Uterus (tissue), 4 donors: Measurements from ENCODE around the gene B3GNT7. TPM values are rescaled to one million over a fixed set of nuclear protein-coding genes. Genes with fewer than 3 reads are reported as not detected.

Source experiments
- DNase-seq, 2 donors: peaks; one replicate each; pipeline ENCODE4 v3.0.0-alpha.2; 2019 to 2020
- H3K27ac ChIP-seq, 2 donors: fragments of 200-600 bp; sonication (generic); 1 replicate in 1 of 2; 2 replicates in 1 of 2; pipeline ENCODE4 v1.5.1; 2016 to 2018
- H3K27me3 ChIP-seq, 2 donors: fragments of 200-600 bp; sonication (generic); one replicate each; pipeline ENCODE4 v1.5.1; 2018 to 2019; ENCODE audit warnings: control low read depth in 1 of 2
- H3K36me3 ChIP-seq, 2 donors: fragments of 200-600 bp; sonication (generic); one replicate each; pipeline ENCODE4 v1.5.1; 2019; ENCODE audit warnings: control low read depth in 1 of 2
- H3K4me1 ChIP-seq, 2 donors: fragments of 200-600 bp; sonication (generic); one replicate each; pipeline ENCODE4 v1.5.1; 2018 to 2019; ENCODE audit warnings: control low read depth in 1 of 2
- H3K4me3 ChIP-seq, 2 donors: fragments of 200-600 bp; sonication (generic); 1 replicate in 1 of 2; 2 replicates in 1 of 2; pipeline ENCODE4 v1.5.1; 2018 to 2019; ENCODE audit warnings: mild to moderate bottlenecking in 1 of 2
- H3K9me3 ChIP-seq, 2 donors: fragments of 200-600 bp; sonication (generic); one replicate each; pipeline ENCODE4 v1.5.1; 2019; ENCODE audit warnings: control low read depth in 1 of 2
- CTCF ChIP-seq, 4 experiments: fragments of 200-600 bp in 2 of 4; fragments of 450-650 bp in 2 of 4; sonication (generic) in 2 of 4; IDR thresholded peaks; one replicate each; pipeline ENCODE4 v1.5.1; 2016 to 2019; ENCODE audit warnings: antibody characterized with exemption in 4 of 4, mild to moderate bottlenecking in 2 of 4, moderate library complexity in 1 of 4
- POLR2A ChIP-seq, 2 donors: fragments of 450-650 bp; IDR thresholded peaks; one replicate each; pipeline ENCODE4 v1.6.1; 2016; ENCODE audit warnings: antibody characterized with exemption in 2 of 2, mild to moderate bottlenecking in 1 of 2, moderate library complexity in 1 of 2
- intact Hi-C: fragments of 100-400 bp; cut with DNase I; formaldehyde crosslinking; loops from one replicate; pipeline ENCODE4 v1.15.1; 2023; ENCODE audit warnings: low total_unique reads
- total RNA-seq, 4 donors: library from RNA; depleted of rRNA in 3 of 4; stranded (reverse); fragments of >200 nt in 3 of 4; gene quantifications; one replicate each; pipeline versions ENCODE4 v1.1.0 to v1.2.4, GENCODE V29; 2014 to 2023
- donor health status: DM: yes; HTN: yes; CAD: no.

B3GNT7 gene
- total RNA-seq, 4 donors from 2014 or later: 1.7 to 8.1 (median 3.1) TPM

GRCh38 chr2:231418820-231419640 lies 23.5 kb downstream of the B3GNT7 start:
- Histone ChIP-seq H3K36me3 (no peaks in the 10 kb centered on the region), H3K4me1 (no peaks in the 10 kb centered on the region), H3K4me3 (no peak overlapping the region), H3K9me3 (no peaks in the 10 kb centered on the region), H3K27ac (no peak overlapping the region), H3K27me3 (no peaks in the 10 kb centered on the region)
- TF ChIP-seq POLR2A (IDR thresholded peaks at IDR 0.05): no peak
- no peak for TF ChIP-seq CTCF (IDR thresholded peaks at IDR 0.05)
- DNase-seq: no peak
- intact Hi-C loops: loop anchor here (10.0 kb wide), 2 partner anchors 194 to 324 kb away; no protein-coding TSS in a partner anchor

GRCh38 chr2:231421051-231421580 lies 25.6 kb downstream of the B3GNT7 start:
- no peaks in the 10 kb centered on the region for H3K27me3 ChIP-seq
- no peak for TF ChIP-seq POLR2A (IDR thresholded peaks at IDR 0.05)
- TF ChIP-seq CTCF (IDR thresholded peaks at IDR 0.05): no peak
- no peak overlapping the region for H3K27ac ChIP-seq
- H3K9me3 ChIP-seq: no peaks in the 10 kb centered on the region
- H3K4me1 ChIP-seq: no peaks in the 10 kb centered on the region
- no peaks in the 10 kb centered on the region for H3K36me3 ChIP-seq
- intact Hi-C loops: no loop called here
- DNase-seq: no peak
- no peak overlapping the region for H3K4me3 ChIP-seq

GRCh38 chr2:231422056-231422455 lies 26.5 kb downstream of the B3GNT7 start:
- Histone ChIP-seq H3K27ac (no peak overlapping the region), H3K27me3 (no peaks in the 10 kb centered on the region)

GRCh38 chr2:231423176-231423575 lies 27.7 kb downstream of the B3GNT7 start:
- TF ChIP-seq CTCF (IDR thresholded peaks at IDR 0.05) (no peak), POLR2A (IDR thresholded peaks at IDR 0.05) (no peak)
- Histone ChIP-seq H3K27ac (no peak overlapping the region), H3K4me1 (no peaks in the 10 kb centered on the region), H3K27me3 (no peaks in the 10 kb centered on the region), H3K36me3 (no peaks in the 10 kb centered on the region), H3K9me3 (no peaks in the 10 kb centered on the region), H3K4me3 (no peak overlapping the region)
- no peak for DNase-seq
- intact Hi-C loops: no loop called here

More at GRCh38 chr2:231422056-231422455, 26.5 kb downstream of the B3GNT7 start:
- H3K9me3 ChIP-seq: no peaks in the 10 kb centered on the region
- no peaks in the 10 kb centered on the region for H3K4me1 ChIP-seq
- intact Hi-C loops: no loop called here
- no peak overlapping the region for H3K4me3 ChIP-seq
- DNase-seq: no peak
- no peaks in the 10 kb centered on the region for H3K36me3 ChIP-seq
- no peak for TF ChIP-seq POLR2A (IDR thresholded peaks at IDR 0.05)
- TF ChIP-seq CTCF (IDR thresholded peaks at IDR 0.05): no peak

GRCh38 chr2:231425291-231425810 lies 29.8 kb downstream of the B3GNT7 start:
- Histone ChIP-seq H3K9me3 (no peaks in the 10 kb centered on the region), H3K27ac (no peak overlapping the region), H3K27me3 (no peaks in the 10 kb centered on the region), H3K36me3 (no peaks in the 10 kb centered on the region), H3K4me3 (no peak overlapping the region), H3K4me1 (no peaks in the 10 kb centered on the region)
- no peak for DNase-seq
- TF ChIP-seq POLR2A (IDR thresholded peaks at IDR 0.05): no peak
- no peak for TF ChIP-seq CTCF (IDR thresholded peaks at IDR 0.05)
- intact Hi-C loops: no loop called here
